AG04450 (cell line): ENCODE results near the gene UIMC1. TPM values are rescaled to one million over a fixed set of nuclear protein-coding genes. Genes with fewer than 3 reads are reported as not detected.

Experiments
- CTCF ChIA-PET: fragments of 300-600, 350-600 bp; formaldehyde crosslinking; extraction: SDS; loops from one replicate; lab custom pipeline; 2022; ENCODE audit warnings: antibody characterized with exemption, inconsistent platforms; lab: Charles Lee
- POLR2A ChIA-PET: fragments of 350-600 bp; formaldehyde crosslinking; extraction: SDS; loops from one replicate; lab custom pipeline; 2021; ENCODE audit warnings: antibody characterized with exemption, inconsistent platforms; lab: Yijun Ruan, JAX
- DNase-seq: peaks from one replicate; pipeline ENCODE4 v3.0.0-alpha.2; 2011; ENCODE audit warnings: low read depth, low spot score
- H3K27ac ChIP-seq: one replicate; pipeline ENCODE4 v1.5.1; 2012; ENCODE audit warnings: low read depth, low read length, control low read depth
- H3K27me3 ChIP-seq: one replicate; pipeline ENCODE4 v1.6.0; 2012; ENCODE audit warnings: low read length; ENCODE audit not compliant: control insufficient read depth, insufficient read depth
- H3K4me3 ChIP-seq: 2 replicates; pipeline ENCODE4 v1.5.1; 2011; ENCODE audit warnings: mild to moderate bottlenecking, low read depth, low read length, control low read depth
- H3K9me3 ChIP-seq: 2 replicates; pipeline ENCODE4 v1.5.1; 2012; ENCODE audit warnings: low read length; ENCODE audit not compliant: control insufficient read depth, insufficient read depth
- CTCF ChIP-seq: IDR thresholded peaks from 2 replicates; pipeline ENCODE4 v1.5.1; 2011; ENCODE audit warnings: low read depth, low read length, control low read depth, inconsistent platforms
- polyA plus RNA-seq: library from polyadenylated mRNA; depleted of rRNA; stranded (reverse); fragments of >200 nt; gene quantifications from 2 replicates; pipeline ENCODE4 v1.2.3, GENCODE V29; 2011

UIMC1 gene
- polyA plus RNA-seq, 1 experiment, result 27.8 TPM

DNA sequence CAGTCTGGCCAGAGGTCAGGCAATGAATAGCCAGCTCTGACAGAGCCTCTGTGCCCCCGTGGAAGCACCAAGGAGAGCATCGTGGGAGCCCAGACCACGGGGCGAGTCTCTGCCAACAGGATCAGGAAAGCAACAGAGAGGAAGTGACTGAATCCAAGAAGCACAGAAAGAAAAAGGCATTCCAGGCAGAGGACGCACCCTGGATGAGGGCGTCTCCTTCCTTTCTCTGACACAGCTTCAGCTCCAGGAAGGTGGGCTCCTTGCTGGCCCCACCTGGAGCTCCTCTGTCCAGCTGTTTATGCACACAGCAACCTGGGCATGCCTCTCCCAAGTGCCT, 124.0 kb downstream of the UIMC1 start:
- no peaks in the 10 kb centered on the region; the same call in 1 of the 2 replicates for H3K9me3 ChIP-seq
- ChIA-PET CTCF (interaction anchor here (0.5 to 1.9 kb wide), 2 partner anchors 173 to 222 kb away, joined by 4 to 6 read pairs; no protein-coding TSS in a partner anchor), POLR2A (no interaction called here)
- H3K27ac ChIP-seq, result no peak overlapping the region
- H3K27me3 ChIP-seq, result peaks cover 48% of the 10 kb centered on the region
- TF ChIP-seq CTCF, result no peak
- H3K4me3 ChIP-seq, result no peak overlapping the region
- no peak for DNase-seq

DNA sequence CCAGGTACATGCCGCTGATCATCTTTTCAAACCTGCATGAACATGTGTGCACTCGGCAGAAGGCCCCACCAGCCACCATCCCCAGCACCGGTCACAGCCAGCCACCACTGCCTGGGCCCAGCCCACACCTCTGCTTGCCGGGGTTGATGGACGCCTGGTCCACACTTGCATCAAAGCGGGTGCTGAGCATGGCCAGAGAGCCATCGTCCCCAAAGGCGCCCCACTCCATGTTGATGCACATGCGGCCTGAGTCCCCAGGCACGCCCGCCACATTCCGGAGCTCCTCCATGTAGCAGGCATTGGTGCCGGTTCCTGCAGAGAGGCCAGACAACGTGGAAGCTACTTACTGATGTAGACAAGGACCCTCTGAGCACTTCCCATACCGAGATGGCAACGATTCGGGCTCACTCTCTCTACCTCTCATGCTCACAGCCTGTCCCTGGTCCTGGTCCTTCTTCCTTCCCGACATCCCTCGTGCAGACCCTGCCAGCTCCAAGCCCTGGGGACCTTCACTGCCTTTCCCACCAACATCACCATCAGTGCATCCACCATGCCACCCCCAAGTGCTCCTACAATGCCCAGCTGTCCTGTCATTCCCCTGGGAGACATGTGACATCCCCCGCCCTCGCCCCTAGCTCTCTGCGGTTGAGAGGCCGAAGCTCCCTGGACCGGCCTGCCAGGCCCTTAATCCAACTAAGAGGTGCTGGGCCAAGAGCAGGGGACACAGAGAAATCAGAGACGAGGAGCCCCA, 124.6 kb downstream of the UIMC1 start:
- DNase-seq, result no peak
- no peak for TF ChIP-seq CTCF
- Histone ChIP-seq H3K9me3 (no peaks in the 10 kb centered on the region; the same call in 1 of the 2 replicates), H3K4me3 (no peak overlapping the region), H3K27ac (no peak overlapping the region), H3K27me3 (peaks cover 52% of the 10 kb centered on the region)
- ChIA-PET CTCF (interaction anchor here (1.9 kb wide), 1 partner anchor 222 kb away, joined by 6 read pairs; no protein-coding TSS in a partner anchor), POLR2A (no interaction called here)

DNA sequence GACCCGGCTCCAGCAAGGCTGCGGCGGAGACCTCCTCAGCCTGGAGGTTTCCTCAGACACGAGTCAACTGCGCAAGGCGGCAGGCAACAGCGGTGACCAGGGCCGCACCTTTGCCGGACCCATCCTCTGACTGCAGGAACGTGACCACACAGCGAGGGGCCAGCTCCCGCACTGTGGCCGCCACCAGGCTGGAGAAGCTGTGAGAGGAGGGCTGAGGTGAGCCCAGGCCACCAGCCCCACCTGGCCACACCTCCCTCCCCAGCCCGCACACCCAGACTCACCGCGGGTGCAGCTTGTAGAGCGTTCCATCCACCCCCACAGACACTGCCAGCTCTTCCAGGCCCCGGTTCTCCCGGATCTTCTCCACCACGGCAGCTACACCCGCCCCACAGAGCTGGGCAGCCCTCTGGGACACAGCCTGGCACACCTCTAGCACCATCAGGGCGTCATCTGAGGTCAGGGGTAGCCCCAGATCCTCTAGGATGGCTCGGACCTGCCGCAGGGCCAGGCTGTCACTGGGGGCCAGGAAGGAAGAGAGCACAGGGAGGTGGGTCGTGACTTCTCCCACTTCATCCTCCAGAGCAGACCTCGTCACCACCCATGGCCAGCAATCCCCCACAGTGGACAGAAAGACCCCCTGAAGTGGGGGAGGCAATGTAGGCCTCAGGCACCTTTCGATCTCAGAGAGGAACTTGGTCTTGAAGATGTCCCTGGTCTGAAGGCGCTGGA, 125.4 kb downstream of the UIMC1 start:
- ChIA-PET CTCF (no interaction called here), POLR2A (no interaction called here)
- Histone ChIP-seq H3K27ac (no peak overlapping the region), H3K27me3 (peaks cover 60% of the 10 kb centered on the region), H3K9me3 (no peaks in the 10 kb centered on the region; the same call in 1 of the 2 replicates), H3K4me3 (no peak overlapping the region)
- no peak for TF ChIP-seq CTCF
- DNase-seq, result no peak

- CTCF ChIA-PET, result no interaction called here
- H3K4me3 ChIP-seq, result no peak overlapping the region
Observed at GRCh38 chr5:176880366-176881020, 126.1 kb downstream of the UIMC1 start.

More at GRCh38 chr5:176880366-176881020, 126.1 kb downstream of the UIMC1 start:
- Histone ChIP-seq H3K27me3 (peaks cover 67% of the 10 kb centered on the region), H3K9me3 (no peaks in the 10 kb centered on the region; the same call in 1 of the 2 replicates), H3K27ac (no peak overlapping the region)
- DNase-seq, result no peak
- POLR2A ChIA-PET, result no interaction called here
- no peak for TF ChIP-seq CTCF
